HFFc6 (cell line): ENCODE results near the gene HMCES. TPM values are rescaled to one million over a fixed set of nuclear protein-coding genes. Genes with fewer than 3 reads are reported as not detected.

Experiments
- DNase-seq: peaks from one replicate; pipeline ENCODE4 v3.0.0-alpha.2; 2018
- H3K27ac Mint-ChIP-seq: 2 replicates; pipeline ENCODE4 v1.8.0; 2020; ENCODE audit warnings: mild to moderate bottlenecking, mixed read lengths
- H3K27me3 Mint-ChIP-seq: 2 replicates; pipeline ENCODE4 v1.8.0; 2021; ENCODE audit warnings: mild to moderate bottlenecking, moderate library complexity, mixed read lengths; ENCODE audit not compliant: insufficient read depth
- H3K36me3 Mint-ChIP-seq: 2 replicates; pipeline ENCODE4 v1.8.0; 2021; ENCODE audit warnings: low read depth, mixed read lengths
- H3K4me1 Mint-ChIP-seq: 2 replicates; pipeline ENCODE4 v1.8.0; 2020; ENCODE audit warnings: low read depth, mixed read lengths
- H3K4me3 Mint-ChIP-seq: 2 replicates; pipeline ENCODE4 v1.8.0; 2020; ENCODE audit warnings: mild to moderate bottlenecking, moderate library complexity, mixed read lengths
- H3K9me3 Mint-ChIP-seq: 2 replicates; pipeline ENCODE4 v1.8.0; 2020; ENCODE audit warnings: mild to moderate bottlenecking, mixed read lengths
- CTCF ChIP-seq: fragments of 200-600 bp; sonication (generic); IDR thresholded peaks from 2 replicates; pipeline ENCODE4 v1.5.0; 2021; ENCODE audit warnings: antibody characterized with exemption, mild to moderate bottlenecking
- total RNA-seq, 6 experiments: library from RNA; stranded (reverse); fragmentation: NEBNext Ultra II Directional; extraction: Animal tissue kit (Norgen Biotek cat#: 25700); gene quantifications; 2 replicates in 1 of 6; 3 replicates in 5 of 6; pipeline ENCODE4 v1.2.3, GENCODE V29; 2021

The HMCES gene
- total RNA-seq, 6 experiments from 2014 or later = 28.3 to 33.9 (median 31.4) TPM

- DNase-seq = no peak
- Mint-ChIP-seq H3K27me3 (no peaks in the 10 kb centered on the region; the same call in 1 of the 2 replicates), H3K4me1 (peaks cover 4% of the 10 kb centered on the region), H3K27ac (no peak overlapping the region), H3K4me3 (no peak overlapping the region), H3K9me3 (no peaks in the 10 kb centered on the region), H3K36me3 (no peaks in the 10 kb centered on the region)
- TF ChIP-seq CTCF = no peak
Observed at GRCh38 chr3:129318921-129319320, 40.3 kb downstream of the HMCES start.

GRCh38 chr3:129320261-129320660 is 41.6 kb downstream of the HMCES start:
- H3K4me3 Mint-ChIP-seq = no peak overlapping the region
- no peak for TF ChIP-seq CTCF
- no peaks in the 10 kb centered on the region for H3K4me1 Mint-ChIP-seq
- H3K9me3 Mint-ChIP-seq = no peaks in the 10 kb centered on the region
- no peak for DNase-seq
- no peaks in the 10 kb centered on the region; the same call in 1 of the 2 replicates for H3K27me3 Mint-ChIP-seq
- no peak overlapping the region for H3K27ac Mint-ChIP-seq
- H3K36me3 Mint-ChIP-seq = no peaks in the 10 kb centered on the region

GRCh38 chr3:129320825-129321487 is 42.3 kb downstream of the HMCES start:
- TF ChIP-seq CTCF = no peak
- Mint-ChIP-seq H3K9me3 (no peaks in the 10 kb centered on the region), H3K27ac (no peak overlapping the region), H3K4me3 (no peak overlapping the region), H3K27me3 (no peaks in the 10 kb centered on the region), H3K36me3 (no peaks in the 10 kb centered on the region), H3K4me1 (no peaks in the 10 kb centered on the region)
- no peak for DNase-seq

- no peaks in the 10 kb centered on the region for H3K4me1 Mint-ChIP-seq
- no peak overlapping the region for H3K27ac Mint-ChIP-seq
- no peaks in the 10 kb centered on the region for H3K27me3 Mint-ChIP-seq
- H3K9me3 Mint-ChIP-seq = no peaks in the 10 kb centered on the region
- no peak for DNase-seq
- TF ChIP-seq CTCF = no peak
- no peaks in the 10 kb centered on the region for H3K36me3 Mint-ChIP-seq
- H3K4me3 Mint-ChIP-seq = no peak overlapping the region
Observed at GRCh38 chr3:129321887-129322286, 43.2 kb downstream of the HMCES start.

- no peaks in the 10 kb centered on the region for H3K36me3 Mint-ChIP-seq
- H3K27ac Mint-ChIP-seq = no peak overlapping the region
- H3K27me3 Mint-ChIP-seq = no peaks in the 10 kb centered on the region; the same call in none of the 2 replicates
- no peaks in the 10 kb centered on the region for H3K4me1 Mint-ChIP-seq
- no peaks in the 10 kb centered on the region for H3K9me3 Mint-ChIP-seq
- TF ChIP-seq CTCF = peak; percentile 30; the same call in 1 of the 2 replicates
- H3K4me3 Mint-ChIP-seq = no peak overlapping the region
- DNase-seq = no peak
Observed at GRCh38 chr3:129323651-129324294, 45.1 kb downstream of the HMCES start.
